GM23338 (cell line): ENCODE measurements around the gene UCN2. TPM values are rescaled to one million over a fixed set of nuclear protein-coding genes. Genes with fewer than 3 reads are reported as not detected.

ENCODE experiments used
- ATAC-seq: fragments of 200-7000 bp; cut with Tn5 transposase; 3 replicates; pipeline ENCODE4 v1.9.1; 2020
- DNase-seq: peaks from one replicate; pipeline ENCODE4 v3.0.0-alpha.2; 2015; ENCODE audit warnings: low spot score
- H2AFZ ChIP-seq: fragments of 200-600 bp; sonication (generic); 2 replicates; pipeline ENCODE4 v1.8.0; 2016; ENCODE audit warnings: antibody characterized with exemption, mild to moderate bottlenecking, moderate library complexity
- H3F3A ChIP-seq: fragments of 200-600 bp; sonication (generic); replicated peaks from 2 replicates; pipeline ENCODE4 v1.8.0; 2017; ENCODE audit warnings: antibody characterized with exemption, mixed run types, low read depth
- H3K27ac ChIP-seq: fragments of 200-600 bp; sonication (generic); 2 replicates; pipeline ENCODE4 v1.6.1; 2016; ENCODE audit warnings: low read depth
- H3K27me3 ChIP-seq: fragments of 200-600 bp; sonication (generic); 2 replicates; pipeline ENCODE4 v1.8.0; 2016; ENCODE audit warnings: mild to moderate bottlenecking, mixed run types, moderate library complexity; ENCODE audit not compliant: insufficient read depth
- H3K36me3 ChIP-seq: fragments of 200-600 bp; sonication (generic); 2 replicates; pipeline ENCODE4 v1.8.0; 2016; ENCODE audit warnings: mild to moderate bottlenecking; ENCODE audit not compliant: insufficient read depth
- H3K4me1 ChIP-seq: fragments of 200-600 bp; sonication (generic); 2 replicates; pipeline ENCODE4 v1.8.0; 2016; ENCODE audit warnings: mild to moderate bottlenecking, moderate library complexity; ENCODE audit not compliant: insufficient read depth
- H3K4me2 ChIP-seq: fragments of 200-600 bp; sonication (generic); 2 replicates; pipeline ENCODE4 v1.7.1; 2017; ENCODE audit warnings: mixed run types
- H3K4me3 ChIP-seq: fragments of 200-600 bp; sonication (generic); 2 replicates; pipeline ENCODE4 v1.6.1; 2016; ENCODE audit warnings: mixed run types
- H3K79me2 ChIP-seq: fragments of 200-600 bp; sonication (generic); replicated peaks from 2 replicates; pipeline ENCODE4 v1.8.0; 2017; ENCODE audit warnings: mild to moderate bottlenecking; ENCODE audit not compliant: insufficient read depth
- H3K9me2 ChIP-seq: fragments of 200-600 bp; sonication (generic); 2 replicates; pipeline ENCODE4 v1.8.0; 2017; ENCODE audit not compliant: insufficient read depth
- H4K20me1 ChIP-seq: fragments of 200-600 bp; sonication (generic); replicated peaks from 2 replicates; pipeline ENCODE4 v1.8.0; 2017; ENCODE audit warnings: mild to moderate bottlenecking; ENCODE audit not compliant: insufficient read depth
- H3K27ac Mint-ChIP-seq: 2 replicates; pipeline ENCODE4 v1.8.0; 2020; ENCODE audit warnings: inconsistent platforms, mild to moderate bottlenecking, moderate library complexity, mixed read lengths
- H3K27me3 Mint-ChIP-seq: 3 replicates; pipeline ENCODE4 v1.8.0; 2022; ENCODE audit warnings: low read depth, mild to moderate bottlenecking, moderate library complexity, mixed read lengths, inconsistent platforms; ENCODE audit not compliant: insufficient read depth, poor library complexity
- H3K36me3 Mint-ChIP-seq: 3 replicates; pipeline ENCODE4 v1.8.0; 2021; ENCODE audit warnings: low read depth, mild to moderate bottlenecking, inconsistent platforms, moderate library complexity, mixed read lengths
- H3K4me1 Mint-ChIP-seq: 3 replicates; pipeline ENCODE4 v1.8.0; 2020; ENCODE audit warnings: mild to moderate bottlenecking, inconsistent platforms, mixed read lengths
- H3K4me3 Mint-ChIP-seq: 3 replicates; pipeline ENCODE4 v1.8.0; 2021; ENCODE audit warnings: moderate library complexity, mild to moderate bottlenecking, inconsistent platforms, mixed read lengths
- H3K9me3 Mint-ChIP-seq: 3 replicates; pipeline ENCODE4 v1.8.0; 2020; ENCODE audit warnings: moderate library complexity, mild to moderate bottlenecking, inconsistent platforms, mixed read lengths
- EZH2 ChIP-seq: fragments of 200-600 bp; sonication (generic); IDR thresholded peaks from one replicate; pipeline ENCODE4 v1.8.0; 2017; ENCODE audit warnings: antibody characterized with exemption, mild to moderate bottlenecking, low read depth; ENCODE audit not compliant: unreplicated experiment
- ZNF114 ChIP-seq: fragments of 250-450 bp; sonication (Bioruptor Pico); IDR thresholded peaks from 2 replicates; pipeline ENCODE4 v1.5.0; 2020; ENCODE audit warnings: mild to moderate bottlenecking, moderate library complexity
- ZNF462 ChIP-seq: fragments of 250-450 bp; sonication (Bioruptor Pico); IDR thresholded peaks from 2 replicates; pipeline ENCODE4 v1.5.0; 2020; ENCODE audit warnings: mild to moderate bottlenecking, moderate library complexity
- polyA plus RNA-seq: library from polyadenylated mRNA; unstranded; fragments of >200 nt; fragmentation: Nextera tagmentation; extraction: Ambion mirVana; gene quantifications from 2 replicates; pipeline ENCODE4 v1.2.1, GENCODE V29; 2016
- total RNA-seq: library from RNA; depleted of rRNA; stranded (reverse); fragments of >200 nt; shearing (Covaris generic); gene quantifications from 2 replicates; pipeline ENCODE4 v1.2.3, GENCODE V29; 2014

UCN2 gene
- total and polyA plus RNA-seq, 2 experiments from 2014 or later, result 0.17 TPM; not detected in 1

DNA sequence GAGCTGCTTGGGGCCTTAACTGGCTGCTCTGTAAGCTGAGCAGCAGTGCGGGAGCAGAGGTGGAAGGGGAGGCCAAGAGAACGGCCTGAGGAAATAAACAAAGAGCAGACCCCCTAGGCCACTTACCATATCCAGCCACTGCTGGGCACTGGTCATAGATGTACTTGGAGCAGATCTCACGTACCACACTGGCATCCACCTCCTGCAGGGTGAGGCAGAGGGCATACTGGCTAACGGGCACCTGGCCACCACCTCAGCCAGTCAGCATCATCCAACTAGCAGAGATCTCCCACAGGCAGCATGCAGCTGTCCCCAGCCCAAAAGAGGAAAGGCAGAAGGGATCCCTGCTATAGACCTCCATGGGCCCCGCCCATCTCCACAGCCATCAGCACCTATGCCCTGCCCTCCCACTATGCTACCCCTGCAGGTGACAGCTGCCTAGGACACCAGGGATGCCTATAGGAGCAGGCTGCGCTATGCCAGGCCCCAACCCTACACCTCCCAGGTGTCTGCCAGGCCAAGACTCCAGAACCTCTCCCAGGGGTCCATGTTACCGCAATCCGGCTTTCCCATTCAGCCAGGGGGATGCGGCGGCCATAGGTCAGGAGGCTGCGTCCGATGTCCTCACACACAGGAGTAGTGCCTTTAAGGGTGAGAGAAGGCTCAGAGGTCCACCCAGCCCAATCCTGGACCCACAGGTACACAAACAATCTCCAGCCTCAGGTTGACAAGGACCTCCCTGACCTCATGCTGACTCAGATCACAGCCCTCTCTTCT lies 36.1 kb upstream of the UCN2 start (continued):
- no peak for TF ChIP-seq ZNF462 (CRISPR knock-in tag)

DNA sequence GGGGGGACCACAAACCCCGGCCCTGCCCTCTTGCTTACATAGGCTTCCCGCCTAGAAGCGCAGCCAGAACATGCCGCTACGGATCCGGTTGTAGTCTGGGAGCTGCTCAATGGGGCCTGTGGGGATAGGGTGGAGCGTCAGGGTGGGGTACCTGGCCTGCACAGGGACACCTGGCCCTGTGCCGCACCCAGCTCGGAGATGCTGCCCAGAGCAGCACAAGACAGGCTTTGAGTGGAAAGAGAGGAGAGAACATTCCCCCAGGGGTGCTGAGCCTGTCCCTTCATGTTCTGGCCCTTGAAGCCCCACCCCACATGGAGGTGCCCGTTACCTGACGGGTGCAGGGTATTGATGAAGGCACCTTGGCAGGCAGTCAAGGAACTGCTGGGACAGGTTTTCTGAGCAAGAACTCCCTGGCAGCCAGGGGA lies 35.5 kb upstream of the UCN2 start:
- no peaks in the 10 kb centered on the region for H3K79me2 ChIP-seq
- Mint-ChIP-seq H3K27ac (no peak overlapping the region), H3K9me3 (no peaks in the 10 kb centered on the region), H3K27me3 (peaks cover 26% of the 10 kb centered on the region), H3K4me1 (peaks cover 12% of the 10 kb centered on the region), H3K36me3 (peaks cover 61% of the 10 kb centered on the region), H3K4me3 (no peak overlapping the region)
- no peaks in the 10 kb centered on the region for H3K9me2 ChIP-seq
- H3K27me3 ChIP-seq, result peaks cover 7% of the 10 kb centered on the region; the same call in 1 of the 2 replicates
- no peak overlapping the region for H3K4me3 ChIP-seq
- H3K27ac ChIP-seq, result no peak overlapping the region
- H3F3A ChIP-seq, result 0 out of 2 replicates have a peak, but pooled peaks cover 7% of the 10 kb centered on the region
- peaks cover 17% of the 10 kb centered on the region; the same call in 1 of the 2 replicates for H3K4me1 ChIP-seq
- ATAC-seq, result no peak
- H4K20me1 ChIP-seq, result peaks cover 7% of the 10 kb centered on the region
- no peak overlapping the region for H3K4me2 ChIP-seq
- no peak overlapping the region for H2AFZ ChIP-seq
- no peak for DNase-seq
- peaks cover 10% of the 10 kb centered on the region for H3K36me3 ChIP-seq
- TF ChIP-seq ZNF114, result no peak
- TF ChIP-seq EZH2, result no peak
